Neural progenitor cell (in vitro differentiated cells): ENCODE results near the gene CD46.

Experiments
- CTCF ChIP-seq: fragments of 200-600 bp; sonication (generic); IDR thresholded peaks from 2 replicates; pipeline ENCODE4 v1.5.1; 2017; ENCODE audit warnings: antibody characterized with exemption, mild to moderate bottlenecking
- EZH2 ChIP-seq: fragments of 200-600 bp; sonication (generic); IDR thresholded peaks from 2 replicates; pipeline ENCODE4 v1.6.1; 2017; ENCODE audit warnings: antibody characterized with exemption, mild to moderate bottlenecking, moderate library complexity
- EZH2phosphoT487 ChIP-seq: fragments of 200-600 bp; sonication (generic); IDR thresholded peaks from 2 replicates; pipeline ENCODE4 v1.6.1; 2017; ENCODE audit warnings: antibody characterized with exemption

GRCh38 chr1:207755846-207756693, 4.2 kb downstream of the CD46 start:
- TF ChIP-seq EZH2 (no peak), CTCF (no peak), EZH2phosphoT487 (no peak)
